Medulla oblongata (tissue), 1 donor: ENCODE results near the gene UVRAG.
"Not testable (repeated sequence)": the region's sequence is repeated elsewhere in the genome, so short reads cannot be mapped to it uniquely, and the experiment has no call there.

Experiments
- DNase-seq: peaks from one replicate; pipeline ENCODE4 v3.0.0-alpha.2; 2015; ENCODE audit errors: extremely low spot score

The UVRAG gene

GRCh38 chr11:75954039-75954438 lies 139.0 kb downstream of the UVRAG start:
- DNase-seq = no peak

GRCh38 chr11:75955443-75955842 lies 140.4 kb downstream of the UVRAG start:
- DNase-seq = no peak

- no peak for DNase-seq
These were observed 144.5 kb downstream of the UVRAG start for GRCh38 chr11:75959540-75959939.

- DNase-seq = no peak
These were observed 149.1 kb downstream of the UVRAG start for GRCh38 chr11:75964071-75964470.

- DNase-seq = no peak
These were observed 151.7 kb downstream of the UVRAG start for GRCh38 chr11:75966537-75967287.

- no peak for DNase-seq
These were observed 153.1 kb downstream of the UVRAG start for GRCh38 chr11:75968021-75968625.

GRCh38 chr11:75969626-75970308 lies 154.8 kb downstream of the UVRAG start:
- no peak for DNase-seq

GRCh38 chr11:75973710-75974109 lies 158.7 kb downstream of the UVRAG start:
- not testable (repeated sequence) for DNase-seq

- DNase-seq = not testable (repeated sequence)
These were observed 164.1 kb downstream of the UVRAG start for GRCh38 chr11:75979075-75979474.

GRCh38 chr11:75979479-75980027 lies 164.5 kb downstream of the UVRAG start:
- DNase-seq = not testable (repeated sequence)

GRCh38 chr11:75980031-75980430 lies 165.0 kb downstream of the UVRAG start:
- DNase-seq = no peak

GRCh38 chr11:75981546-75981945 lies 166.5 kb downstream of the UVRAG start:
- no peak for DNase-seq

GRCh38 chr11:75982309-75982708 lies 167.3 kb downstream of the UVRAG start:
- no peak for DNase-seq

GRCh38 chr11:75986966-75987365 lies 172.0 kb downstream of the UVRAG start:
- DNase-seq = no peak

- no peak for DNase-seq
These were observed 178.1 kb downstream of the UVRAG start for GRCh38 chr11:75993126-75993525.

- DNase-seq = no peak
These were observed 179.6 kb downstream of the UVRAG start for GRCh38 chr11:75994616-75995015.

- DNase-seq = no peak
These were observed 181.8 kb downstream of the UVRAG start for GRCh38 chr11:75996523-75997442.

GRCh38 chr11:76004400-76004799 lies 189.4 kb downstream of the UVRAG start:
- DNase-seq = no peak

GRCh38 chr11:76005756-76006155 lies 190.7 kb downstream of the UVRAG start:
- no peak for DNase-seq

GRCh38 chr11:76007166-76007565 lies 192.2 kb downstream of the UVRAG start:
- no peak for DNase-seq

GRCh38 chr11:76008474-76008873 lies 193.5 kb downstream of the UVRAG start:
- DNase-seq = no peak
